Stimulated activated CD8-positive, alpha-beta memory T cell treated with anti-CD3 and anti-CD28 coated beads, Interleukin-7, amount 100 ng/mL, for 24 hours (primary cell): ENCODE results near the gene RPL36.
"Not testable (repeated sequence)": the region's sequence is repeated elsewhere in the genome, so short reads cannot be mapped to it uniquely, and the experiment has no call there.

Experiments used
- DNase-seq: peaks from one replicate; pipeline ENCODE4 v3.0.0-alpha.2; 2020; ENCODE audit warnings: low read depth

Gene RPL36

GRCh38 chr19:5706876-5707573 lies 16.9 kb downstream of the RPL36 start:
- no peak for DNase-seq

DNA sequence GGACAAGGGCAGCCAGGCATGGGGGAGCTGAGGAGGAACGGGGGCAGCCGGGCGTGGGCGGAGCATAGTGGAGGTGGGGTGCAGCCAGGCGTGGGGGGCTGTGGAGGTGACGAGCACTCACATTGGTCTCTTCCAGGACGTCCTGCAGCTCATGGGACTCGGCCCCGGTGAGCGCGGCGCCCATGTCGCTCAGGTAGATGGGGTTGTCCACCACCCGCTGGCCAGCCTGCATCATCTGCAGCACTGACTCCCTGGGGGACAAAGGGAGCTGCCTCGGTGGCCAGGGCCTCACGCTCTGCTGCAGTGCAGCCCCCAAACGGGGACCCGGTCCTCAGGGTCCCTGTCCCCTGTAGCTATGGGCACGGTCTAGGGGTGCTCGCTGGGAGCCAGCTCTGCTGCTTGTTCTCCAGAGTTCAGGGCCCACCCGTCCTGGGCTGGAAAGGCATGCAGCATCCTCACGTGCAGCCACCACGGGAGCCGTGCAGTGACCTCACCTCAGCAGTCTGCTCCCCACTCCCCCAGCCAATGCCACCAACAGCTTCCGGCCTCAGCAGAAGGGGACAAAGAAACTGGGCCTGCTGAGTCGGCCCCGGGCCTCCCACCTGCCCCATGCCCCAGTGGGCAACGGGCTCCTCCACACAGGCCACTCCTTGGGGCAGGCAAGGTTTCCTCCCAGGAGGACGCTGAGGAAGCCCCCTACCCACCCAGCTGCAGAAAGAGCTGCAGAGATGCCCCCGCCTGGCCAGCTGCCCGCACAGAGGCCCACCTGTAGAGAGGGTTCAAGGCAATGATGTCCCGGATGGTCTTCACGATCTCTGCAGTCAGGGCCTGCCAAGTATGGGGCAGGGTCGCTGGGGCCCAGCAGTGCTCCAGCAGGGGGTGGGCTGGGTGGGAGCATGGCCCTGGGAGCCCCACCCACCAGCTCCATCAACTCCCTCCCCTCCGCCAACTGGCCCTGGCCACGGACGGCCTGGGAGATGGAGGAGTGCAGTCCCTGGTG lies 17.8 kb downstream of the RPL36 start:
- no peak for DNase-seq

- no peak for DNase-seq
Measured at GRCh38 chr19:5711025-5711424, 20.9 kb downstream of the RPL36 start.

DNA sequence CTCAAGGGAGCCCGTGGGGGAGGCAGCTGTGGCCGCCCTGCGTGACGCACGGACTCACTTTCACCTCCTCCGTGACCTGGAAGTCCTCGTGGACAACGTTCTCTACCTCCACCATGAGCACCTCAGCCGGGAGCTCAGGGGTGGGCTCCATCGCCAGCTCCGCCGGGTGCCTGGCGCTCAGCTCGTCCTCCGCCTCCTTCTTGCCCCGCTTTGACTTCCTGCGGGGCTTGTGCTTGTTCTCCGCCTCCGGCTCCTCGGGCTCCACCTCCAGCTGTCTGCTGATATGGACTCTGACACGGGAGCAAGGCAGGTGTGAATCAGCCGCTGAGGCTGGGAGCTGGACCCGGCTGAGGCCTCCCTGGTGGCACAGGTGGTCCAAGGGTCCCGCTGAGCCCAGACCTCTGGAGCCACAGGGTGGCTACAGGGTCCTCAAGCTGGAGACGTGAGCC lies 21.6 kb downstream of the RPL36 start:
- DNase-seq: no peak

DNA sequence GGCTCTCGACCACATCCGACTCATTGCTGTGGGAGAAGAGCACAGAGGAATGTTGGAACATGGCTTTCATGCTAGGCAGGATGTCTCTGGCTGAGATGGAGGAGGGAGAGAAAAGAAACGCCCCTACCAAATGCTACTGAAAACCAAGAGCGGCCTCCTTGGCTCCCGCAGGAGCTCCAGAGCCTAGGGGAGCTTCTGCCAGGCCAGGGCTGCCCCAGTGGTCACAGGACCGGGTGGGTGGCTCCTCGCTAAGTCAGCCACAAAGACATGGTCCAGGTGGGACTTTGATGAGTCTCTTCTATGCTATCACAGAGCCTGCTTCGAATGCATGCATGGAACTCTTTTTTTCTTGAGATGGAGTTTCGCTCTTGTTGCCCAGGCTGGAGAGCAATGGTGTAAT lies 23.1 kb downstream of the RPL36 start:
- DNase-seq: no peak

GRCh38 chr19:5714816-5715215 lies 24.7 kb downstream of the RPL36 start:
- DNase-seq: no peak

DNA sequence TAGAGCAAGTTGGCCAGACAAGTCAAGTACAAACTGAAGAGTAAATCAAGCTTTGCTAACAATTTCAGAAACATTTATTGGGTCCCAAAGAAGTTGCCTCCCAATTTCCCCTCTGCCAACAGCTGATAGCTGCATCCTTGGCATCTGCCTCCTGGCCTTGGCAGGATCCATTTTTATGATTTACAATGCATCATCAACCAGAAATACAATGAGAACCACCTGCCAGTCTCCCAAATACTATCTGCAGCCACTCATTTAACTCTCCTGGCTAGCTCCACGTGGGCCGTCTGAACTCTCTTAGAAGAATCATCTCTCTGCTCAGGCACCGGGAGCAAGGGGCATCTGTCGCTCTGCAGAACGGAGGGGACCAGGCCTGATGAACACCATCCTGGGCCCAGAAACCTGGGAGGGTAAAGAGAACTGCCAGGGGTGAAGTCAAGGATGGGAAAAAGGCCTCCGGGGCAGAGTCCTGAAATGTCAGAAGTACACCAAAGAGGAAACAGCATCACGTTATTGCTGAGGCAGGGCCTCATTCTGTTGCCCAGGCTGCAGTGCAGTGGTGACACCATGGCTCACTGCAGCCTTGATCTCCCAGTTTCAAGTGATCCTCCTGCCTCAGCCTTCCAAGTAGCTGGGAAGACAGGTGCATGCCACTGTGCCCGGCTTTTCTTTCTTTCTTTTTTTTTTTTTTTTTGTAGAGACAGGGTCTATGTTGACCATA lies 27.3 kb downstream of the RPL36 start:
- no peak for DNase-seq

DNA sequence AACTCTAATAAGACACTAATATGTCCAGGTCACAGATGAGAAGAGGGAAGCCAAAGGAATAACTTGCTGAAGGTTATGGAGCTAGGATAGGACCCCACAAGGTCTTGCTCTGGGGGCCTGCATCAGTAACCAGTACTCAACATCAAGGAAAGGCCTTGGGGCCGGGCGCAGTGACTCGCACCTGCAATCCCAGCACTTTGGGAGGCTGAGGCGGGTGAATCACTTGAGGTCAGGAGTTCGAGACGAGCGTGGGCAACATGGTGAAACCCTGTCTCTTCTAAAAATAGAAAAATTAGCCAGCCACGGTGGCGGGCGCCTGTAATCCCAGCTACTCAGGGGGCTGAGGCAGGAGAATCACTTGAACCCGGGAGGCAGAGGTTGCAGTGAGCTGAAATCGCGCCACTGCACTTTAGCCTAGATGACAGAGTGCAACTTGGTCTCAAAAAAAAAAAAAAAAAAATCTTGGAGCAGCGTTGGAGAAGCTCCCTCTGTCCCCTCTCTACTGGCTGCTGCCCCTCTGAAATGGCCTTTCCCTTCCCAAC lies 28.0 kb downstream of the RPL36 start:
- DNase-seq: peak; percentile 33

DNA sequence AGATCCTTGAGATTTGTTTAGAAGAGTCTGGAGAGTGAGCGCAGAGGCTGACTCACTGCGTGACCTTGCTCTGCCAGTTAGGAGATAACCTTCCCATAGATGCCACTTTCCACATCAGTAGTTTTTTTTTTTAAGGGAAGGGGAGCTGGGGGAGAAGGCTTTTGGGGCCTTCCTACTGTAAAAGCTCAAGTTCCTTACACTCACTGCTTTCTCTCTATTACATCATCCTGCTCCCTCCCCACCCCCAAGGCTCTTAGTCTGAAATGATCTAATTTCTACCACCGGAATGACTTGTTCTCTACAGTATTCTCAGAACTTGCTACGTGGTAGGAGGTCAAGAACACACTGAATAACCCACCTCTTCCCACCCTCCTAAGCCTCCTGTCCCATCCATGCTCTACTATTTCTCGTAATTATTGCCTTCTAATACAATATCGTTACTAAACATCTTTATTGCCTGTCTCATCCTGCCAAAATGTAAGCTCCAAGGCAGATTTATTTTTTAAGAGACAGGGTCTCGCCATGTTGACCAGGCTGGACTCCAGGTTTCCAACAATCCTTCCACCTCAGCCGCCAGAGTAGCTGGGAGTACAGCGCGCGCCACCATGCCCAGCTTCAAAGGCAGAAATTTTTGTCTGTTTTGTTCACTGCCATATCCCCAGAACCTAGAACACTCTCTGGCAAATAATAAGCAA lies 28.6 kb downstream of the RPL36 start:
- DNase-seq: peak; percentile 36

GRCh38 chr19:5719274-5719960 lies 29.3 kb downstream of the RPL36 start:
- no peak for DNase-seq

DNA sequence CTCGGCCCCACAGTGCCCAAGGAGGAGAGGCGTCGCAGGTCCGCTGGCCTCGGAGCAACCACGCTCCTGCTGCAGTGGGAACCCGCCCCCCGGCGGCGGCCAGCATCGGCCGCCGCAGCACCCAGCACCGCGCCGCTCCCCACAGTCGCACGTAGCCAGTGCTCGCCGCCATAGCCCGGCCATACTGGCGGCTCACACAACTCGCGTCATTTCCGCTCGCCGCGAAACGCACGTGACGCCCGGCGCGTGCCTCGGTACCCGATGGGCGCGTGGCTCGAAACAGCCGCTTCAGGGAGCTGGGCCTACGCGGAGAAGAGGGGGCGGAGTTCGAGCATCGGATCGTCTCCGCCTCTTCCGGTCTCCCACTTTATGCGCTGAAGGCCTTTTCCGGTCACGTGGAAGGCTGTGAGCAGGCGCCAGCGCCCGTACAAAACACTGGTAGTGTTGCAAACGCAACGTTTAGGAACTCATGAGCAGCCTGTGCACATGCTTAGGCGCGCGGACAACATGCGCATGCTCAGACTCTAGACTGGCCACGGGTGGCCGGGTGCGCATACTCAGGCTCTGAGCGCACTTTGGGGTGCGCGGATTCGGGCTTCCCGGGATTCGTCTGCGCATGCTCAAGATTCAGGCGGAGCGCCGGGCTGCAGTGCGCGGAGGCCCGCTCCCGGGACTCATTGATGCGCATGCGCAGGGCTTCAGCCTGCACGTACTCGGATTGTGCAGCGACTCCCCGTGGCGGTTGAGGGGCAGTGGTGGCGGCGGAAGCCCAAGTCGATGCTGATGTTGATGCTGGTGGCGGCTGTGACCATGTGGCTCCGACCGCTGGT lies 30.1 kb downstream of the RPL36 start, which contains the start of the genes CATSPERD and LONP1:
CATSPERD (plus strand) TSS at position 677 of the 830 bp plus-strand sequence; CDS start at position 778, 101 bp downstream.
LONP1 (minus strand) TSS at position 186 of the 830 bp plus-strand sequence; CDS start at position 172, 14 bp downstream.
- DNase-seq: peak; percentile 95

GRCh38 chr19:5727453-5728050 lies 37.5 kb downstream of the RPL36 start:
- DNase-seq: no peak

DNA sequence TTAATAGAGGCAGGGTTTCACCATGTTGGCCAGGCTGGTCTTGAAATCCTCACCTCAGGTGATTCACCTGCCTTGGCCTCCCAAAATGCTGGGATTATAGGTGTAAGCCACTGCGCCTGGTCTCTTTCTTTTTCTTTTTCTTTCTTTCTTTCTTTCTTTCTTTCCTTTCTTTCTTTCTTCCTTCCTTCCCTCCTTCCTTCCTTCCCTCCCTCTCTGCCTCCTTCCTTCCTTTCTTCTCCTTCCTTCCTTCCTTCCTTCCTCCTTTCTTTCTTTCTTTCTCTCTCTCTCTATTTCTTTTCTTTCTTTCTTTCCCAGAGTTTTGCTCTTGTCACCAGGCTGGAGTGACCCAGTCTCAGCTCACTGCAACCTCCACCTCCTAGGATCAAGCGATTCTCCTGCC lies 43.1 kb downstream of the RPL36 start:
- not testable (repeated sequence) for DNase-seq

GRCh38 chr19:5738423-5738822 lies 48.3 kb downstream of the RPL36 start:
- DNase-seq: no peak
